ENCODE data around the gene LIF.
A peak's percentile ranks its signal among the peaks of the same experiment; 100 is the strongest.

GRCh38 chr22:30289141-30289979 is 42.8 kb upstream of the LIF start, which contains the start of gene CASTOR1:
- TF ChIP-seq CTCF (IDR thresholded peaks at IDR 0.05): no peak
- TF ChIP-seq JUND (IDR thresholded peaks at IDR 0.05): no peak
- TF ChIP-seq POLR2AphosphoS5 (IDR thresholded peaks at IDR 0.05; ENCODE audit: low read depth, low read length): peak; percentile 62; the same call in 1 of the 2 replicates
- peak; percentile 51 for TF ChIP-seq NRF1 (IDR thresholded peaks at IDR 0.05; ENCODE audit: low read depth, low read length)
- TF ChIP-seq MEF2A (IDR thresholded peaks at IDR 0.05; ENCODE audit: borderline replicate concordance, low read depth): no peak
- TF ChIP-seq SMC3 (IDR thresholded peaks at IDR 0.05; ENCODE audit: low read depth, low read length): 0 out of 2 replicates have a peak, but pooled peaks have one; percentile 6
- TF ChIP-seq EP300 (IDR thresholded peaks at IDR 0.05; ENCODE audit: borderline replicate concordance in 1 of 2, low read depth in 1 of 2, low read length in 1 of 2): no peak
- no peak; the same call in none of the 2 replicates for TF ChIP-seq MAX (IDR thresholded peaks at IDR 0.05; ENCODE audit: low read depth)
- no peak for TF ChIP-seq ZBTB33 (IDR thresholded peaks at IDR 0.05; ENCODE audit: borderline replicate concordance, low read depth)

Measured in SK-N-SH (cell line).